GM21526 (cell line): Measurements from ENCODE around the gene NKIRAS2.

ENCODE experiments used
- ATAC-seq: cut with Tn5 transposase; IDR thresholded peaks from one replicate; pipeline ENCODE4 v1.9.1; 2021; ENCODE audit warnings: moderate library complexity; ENCODE audit not compliant: unreplicated experiment, low FRiP score

Gene NKIRAS2

GRCh38 chr17:42025936-42026335 lies 6.0 kb downstream of the NKIRAS2 start:
- no peak for ATAC-seq

DNA sequence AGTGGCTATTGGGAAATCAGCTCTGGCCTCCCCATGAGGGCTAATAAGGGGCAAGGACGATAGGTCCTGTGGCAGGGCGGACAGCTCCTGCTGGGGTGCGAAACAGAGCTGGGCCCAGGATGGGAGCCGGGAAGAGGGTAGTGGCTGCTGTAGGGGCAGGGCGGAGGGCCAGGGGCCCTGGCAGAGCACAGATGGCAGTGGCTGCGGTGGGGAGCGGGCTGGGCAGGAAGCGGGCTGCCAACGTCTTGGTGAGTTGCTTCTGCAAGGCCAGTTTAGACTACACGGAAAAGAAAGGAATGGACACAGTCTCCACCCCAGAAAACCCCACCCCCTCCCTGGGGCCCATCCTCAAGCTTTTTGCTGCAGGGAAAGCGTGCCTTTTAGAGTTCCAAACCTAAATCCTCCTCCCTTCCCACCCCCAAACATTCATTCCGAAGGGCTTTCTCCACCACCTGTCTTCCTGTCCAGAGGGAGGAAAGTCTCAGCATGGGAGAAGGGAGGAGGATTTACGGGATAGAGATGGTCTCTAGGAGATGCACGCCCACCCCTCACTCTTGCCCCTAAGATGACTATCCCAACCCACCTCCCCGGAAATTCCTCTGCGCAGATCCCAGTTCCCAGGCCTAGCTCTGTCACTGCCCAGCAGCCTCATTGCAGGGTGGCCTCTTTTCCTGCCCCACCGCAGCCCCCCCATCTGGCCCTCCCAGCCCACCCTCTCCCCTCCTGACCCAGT lies 7.1 kb downstream of the NKIRAS2 start:
- no peak for ATAC-seq

- ATAC-seq: no peak
Measured at GRCh38 chr17:42027590-42027889, 7.7 kb downstream of the NKIRAS2 start.

GRCh38 chr17:42027961-42028790 lies 8.3 kb downstream of the NKIRAS2 start:
- ATAC-seq: no peak

DNA sequence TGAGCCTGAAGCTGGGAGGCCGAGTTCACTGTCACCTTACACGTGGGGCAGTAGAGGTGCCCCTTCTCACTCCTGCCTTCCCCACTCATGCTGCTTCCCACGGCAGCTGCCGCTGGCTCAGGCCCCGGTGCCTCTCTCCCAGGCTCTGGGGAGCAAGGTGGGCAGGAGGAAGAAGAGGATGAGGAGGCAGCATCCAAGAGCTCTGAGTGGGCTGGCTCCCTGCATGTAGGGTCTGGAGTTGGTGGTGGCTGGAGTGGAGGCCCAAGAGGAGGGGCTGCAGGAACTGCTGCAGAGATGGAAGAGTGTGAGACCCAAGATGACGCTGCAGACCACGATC lies 8.9 kb downstream of the NKIRAS2 start:
- ATAC-seq: no peak

GRCh38 chr17:42031584-42031983 lies 11.7 kb downstream of the NKIRAS2 start:
- ATAC-seq: no peak

DNA sequence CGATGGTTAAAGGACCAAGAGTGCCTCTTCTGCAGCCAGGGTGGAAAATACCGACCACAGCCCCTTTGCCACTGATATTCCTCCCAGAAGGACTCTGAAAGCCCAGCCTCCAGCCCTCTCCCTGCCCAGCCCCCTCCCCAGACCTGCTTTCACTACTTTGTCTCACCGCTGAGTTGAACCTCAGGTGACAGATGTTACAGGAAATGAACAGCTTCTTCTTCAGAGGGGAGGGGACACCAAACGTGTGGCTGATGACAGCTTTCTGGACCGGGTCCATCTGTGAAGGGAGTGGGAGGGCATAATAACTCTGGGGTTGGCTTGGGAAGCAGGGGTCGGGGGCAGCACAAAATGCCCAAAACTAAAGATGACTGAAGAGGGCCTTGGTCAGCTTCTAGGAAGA lies 14.2 kb downstream of the NKIRAS2 start:
- ATAC-seq: no peak

DNA sequence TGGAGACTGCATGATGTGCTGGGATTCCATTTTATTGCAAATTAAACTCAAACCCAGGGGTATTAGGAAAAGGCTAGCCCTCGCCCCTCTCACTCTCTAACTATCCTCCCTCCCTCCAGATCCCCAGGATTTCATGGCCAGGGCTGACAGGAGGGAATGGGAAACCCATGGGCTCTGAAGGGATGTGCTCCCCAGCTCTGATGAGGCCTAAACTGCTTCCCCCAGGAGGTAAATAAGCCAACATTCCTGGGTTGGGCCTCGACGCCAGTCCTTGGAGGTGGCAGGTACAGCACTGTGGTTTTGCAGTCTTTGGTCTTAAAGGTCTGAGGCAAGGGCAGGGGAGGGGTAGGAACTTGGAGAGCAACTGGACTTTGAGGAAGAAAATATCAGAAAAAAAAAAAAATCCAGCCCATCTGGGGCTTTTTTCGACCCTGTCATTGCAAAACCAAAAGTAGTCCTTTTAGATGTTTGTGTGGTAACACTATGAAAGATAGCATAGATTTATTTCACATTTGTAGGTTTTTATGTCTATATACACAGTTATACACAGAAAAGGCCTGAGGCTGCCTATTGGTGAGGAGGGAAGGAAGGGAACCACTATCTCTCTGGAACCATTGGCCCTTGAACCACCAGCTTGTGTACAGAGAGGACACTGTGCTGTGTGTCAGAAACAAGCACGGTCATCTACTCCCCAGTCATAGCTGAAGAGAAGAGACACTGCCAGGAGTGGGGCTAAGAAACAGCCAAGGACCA lies 18.5 kb downstream of the NKIRAS2 start:
- no peak for ATAC-seq

DNA sequence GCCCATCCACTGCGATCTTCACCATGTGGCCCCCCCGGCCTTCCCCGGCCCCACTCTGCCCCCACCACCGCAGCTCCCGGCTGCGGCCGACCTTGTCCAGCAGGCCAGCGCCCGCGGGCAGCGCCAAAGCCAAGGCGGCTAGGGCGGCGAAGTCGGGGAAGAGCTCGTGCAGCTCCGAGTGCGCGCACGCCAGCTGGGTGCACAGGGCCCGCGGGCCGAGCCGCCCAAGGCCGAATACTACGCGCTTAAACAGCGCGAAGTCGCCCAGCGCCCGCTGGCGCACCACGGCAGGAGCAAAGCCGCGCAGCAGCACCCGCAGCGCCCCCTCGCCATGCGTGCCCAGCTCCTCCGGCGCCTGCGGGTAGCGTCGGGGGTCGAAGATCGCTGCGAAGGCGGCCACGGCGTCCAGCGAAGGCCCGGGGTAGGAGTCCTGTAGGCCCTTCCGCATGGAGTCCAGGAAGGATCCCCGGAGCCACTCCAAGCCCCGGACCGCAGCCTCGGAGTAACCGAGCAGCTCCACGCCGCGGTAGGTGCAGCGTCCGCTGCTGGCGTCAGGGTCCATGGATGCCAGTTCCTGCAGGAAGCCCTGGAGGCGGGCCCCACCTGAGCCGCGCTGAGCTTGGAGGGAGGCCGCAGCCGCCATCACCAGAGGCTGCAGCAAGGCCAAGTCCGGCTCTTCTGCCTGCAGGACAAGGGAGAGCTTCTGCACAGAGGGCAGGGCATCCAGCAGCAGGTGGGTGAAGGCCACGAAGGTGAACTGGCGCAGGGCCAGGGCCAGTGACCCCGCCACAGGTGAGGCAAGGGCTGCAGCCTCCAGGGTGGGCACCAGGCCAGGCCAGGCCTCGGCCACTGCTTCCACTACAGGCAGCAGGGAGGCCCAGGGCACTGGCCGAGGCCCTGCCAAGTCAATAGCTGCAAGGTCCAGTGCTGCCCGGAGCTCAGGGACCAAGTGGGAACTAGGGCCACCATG lies 20.2 kb downstream of the NKIRAS2 start:
- ATAC-seq: no peak

DNA sequence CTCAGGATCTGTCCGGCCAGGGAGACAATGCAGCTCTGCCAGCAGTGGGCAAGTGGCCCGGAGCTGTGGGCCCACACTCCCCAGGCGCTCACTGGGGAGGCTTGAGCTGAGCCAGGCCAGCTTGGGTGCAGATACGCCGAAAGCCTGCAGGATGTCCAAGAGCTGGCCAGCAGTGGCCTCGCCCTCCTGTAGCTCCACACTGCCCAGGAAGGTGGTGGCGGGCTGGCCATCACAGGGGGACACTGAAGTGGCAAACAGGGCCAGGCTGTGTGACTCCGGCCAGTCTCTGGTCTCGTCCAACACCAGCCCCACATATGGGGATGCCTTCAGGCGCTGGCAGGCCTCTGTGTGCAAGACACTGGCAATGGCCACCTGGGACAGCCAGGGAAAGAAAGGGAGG lies 20.9 kb downstream of the NKIRAS2 start:
- ATAC-seq: no peak

- ATAC-seq: no peak
Measured at GRCh38 chr17:42041619-42042018, 21.7 kb downstream of the NKIRAS2 start.

DNA sequence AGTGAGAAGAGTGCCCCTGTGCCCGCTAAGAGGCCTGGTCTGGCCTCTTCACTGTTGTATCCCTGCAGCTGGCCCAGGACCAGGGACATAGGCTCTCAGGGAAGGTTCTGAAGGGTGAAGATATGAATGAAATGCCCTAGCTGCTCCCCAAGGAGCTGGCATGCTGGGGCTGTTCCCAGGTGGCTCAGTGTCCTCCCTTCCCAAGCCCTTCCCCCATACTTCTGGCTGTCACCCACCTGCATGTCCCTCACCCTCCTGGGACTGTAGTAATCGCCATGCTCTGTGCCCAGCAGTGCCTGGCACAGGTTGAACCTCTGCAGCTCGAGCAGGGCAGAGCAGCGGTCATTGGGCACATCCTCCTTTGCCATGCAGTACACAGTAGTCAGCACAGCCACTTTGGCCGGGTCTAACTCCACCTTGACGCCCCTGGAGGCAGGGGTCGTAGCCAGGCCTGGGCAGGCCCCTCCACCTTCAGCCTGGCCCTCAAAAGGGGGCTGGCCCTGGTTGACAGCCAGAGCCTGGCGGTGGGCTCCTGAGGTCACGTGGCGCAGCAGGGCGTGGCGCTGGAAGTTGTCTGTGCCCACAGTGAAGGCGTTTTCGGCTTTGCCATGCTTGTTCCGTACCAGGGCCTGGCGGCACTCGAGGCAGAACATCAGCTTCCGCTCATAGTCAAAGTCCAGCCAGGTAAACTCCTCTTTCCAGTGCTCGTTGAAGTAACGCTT lies 22.9 kb downstream of the NKIRAS2 start:
- no peak for ATAC-seq

GRCh38 chr17:42045719-42046118 lies 25.8 kb downstream of the NKIRAS2 start:
- no peak for ATAC-seq

GRCh38 chr17:42047343-42047742 lies 27.5 kb downstream of the NKIRAS2 start:
- ATAC-seq: no peak

DNA sequence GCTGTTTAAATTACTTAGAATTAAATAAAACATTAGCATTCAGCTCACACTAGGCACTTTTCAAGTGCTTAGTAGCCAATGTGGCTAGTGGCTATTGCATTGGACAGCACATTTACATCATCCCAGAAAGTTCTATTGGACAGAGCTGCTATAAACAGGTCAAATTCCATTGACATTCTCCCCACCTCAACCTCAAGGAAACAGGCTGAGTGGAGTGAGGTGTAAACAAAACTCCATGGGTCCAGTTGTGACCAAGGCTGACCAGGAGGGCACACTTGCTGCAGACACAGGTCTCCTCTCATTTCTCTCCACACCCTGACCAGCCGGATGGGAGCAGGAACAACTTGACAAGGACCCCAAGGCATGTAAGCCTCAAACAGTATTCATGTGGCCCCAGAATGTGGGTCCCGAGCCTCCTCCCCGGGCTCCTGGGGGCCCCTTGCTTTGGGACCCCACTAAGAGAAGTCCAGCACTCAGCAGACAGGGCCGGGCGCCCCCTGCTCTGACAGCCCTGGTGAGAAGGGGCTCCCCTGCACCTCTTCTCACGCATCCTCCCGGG lies 30.0 kb downstream of the NKIRAS2 start:
- ATAC-seq: no peak

- ATAC-seq: no peak
Measured at GRCh38 chr17:42050393-42051012, 30.6 kb downstream of the NKIRAS2 start, which contains the start of gene C17orf113. C17orf113 (minus strand) TSS chr17:42050601; CDS start chr17:42043376, 7,225 bp downstream.

DNA sequence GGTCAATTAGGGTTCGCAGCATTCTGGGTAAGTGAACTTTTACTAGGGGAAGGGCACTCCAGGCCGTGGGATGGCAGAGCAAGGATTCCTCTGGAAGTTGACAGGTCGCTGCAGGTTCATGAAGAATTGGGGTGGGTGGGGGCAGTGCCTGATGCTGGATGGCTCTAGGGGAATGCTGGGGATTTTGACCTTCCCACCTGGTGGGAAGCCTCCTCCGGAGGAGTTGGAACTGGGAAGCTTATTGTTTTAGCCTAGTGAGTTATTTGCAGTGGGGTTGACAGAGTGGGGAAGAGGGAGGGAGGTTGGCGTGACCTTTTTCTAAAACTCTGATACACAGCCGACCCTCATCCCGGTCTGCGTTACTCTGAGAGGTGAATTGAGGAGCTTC lies 31.1 kb downstream of the NKIRAS2 start:
- ATAC-seq: no peak

GRCh38 chr17:42051645-42052044 lies 31.8 kb downstream of the NKIRAS2 start:
- ATAC-seq: no peak

DNA sequence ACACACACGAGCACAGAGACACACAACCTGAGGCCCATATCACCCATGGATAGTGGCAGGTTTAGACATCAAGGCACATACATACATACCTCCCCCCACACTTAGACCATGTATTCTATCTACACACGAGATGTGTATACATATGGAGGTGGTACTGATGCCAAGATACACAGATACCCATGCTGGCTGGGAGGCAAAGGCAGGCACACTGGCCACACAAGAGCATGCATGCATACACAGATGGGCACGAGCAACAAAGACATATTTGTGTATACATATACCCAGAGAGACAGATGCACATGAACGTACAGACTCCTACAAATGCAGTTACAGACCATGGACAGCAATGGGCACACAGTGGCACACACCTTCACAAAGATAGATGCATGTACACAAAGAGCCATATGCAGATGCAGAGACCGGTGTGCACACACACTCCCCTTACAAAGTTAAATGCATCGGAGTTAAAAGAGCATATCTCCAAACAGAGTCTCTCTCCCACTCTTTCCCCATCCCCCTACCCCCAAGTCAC lies 32.5 kb downstream of the NKIRAS2 start:
- no peak for ATAC-seq
